Measurements from ENCODE around the gene EGR2. TPM values are rescaled to one million over a fixed set of nuclear protein-coding genes. Genes with fewer than 3 reads are reported as not detected.

Gene EGR2
- total RNA-seq, 2 donors from 2014 or later = 3.1 to 4.8 TPM

GRCh38 chr10:62769574-62770242 is 46.5 kb downstream of the EGR2 start:
- no peak for ATAC-seq
- no peaks in the 10 kb centered on the region for H3K9me3 ChIP-seq (ENCODE audit: control insufficient read depth, low read length, poor library complexity, severe bottlenecking)
- Mint-ChIP-seq H3K27ac (no peak overlapping the region), H3K27me3 (peaks cover 12% of the 10 kb centered on the region), H3K36me3 (ENCODE audit: low read depth) (no peaks in the 10 kb centered on the region), H3K4me3 (no peak overlapping the region), H3K4me1 (peaks cover 12% of the 10 kb centered on the region)
- DNase-seq = no peak

- H3K4me1 Mint-ChIP-seq = peaks cover 9% of the 10 kb centered on the region
- DNase-seq (no peak), ATAC-seq (no peak)
- no peaks in the 10 kb centered on the region for H3K36me3 Mint-ChIP-seq (ENCODE audit: low read depth)
- H3K27ac Mint-ChIP-seq = no peak overlapping the region
- H3K4me3 Mint-ChIP-seq = no peak overlapping the region
- no peaks in the 10 kb centered on the region for H3K9me3 ChIP-seq (ENCODE audit: control insufficient read depth, low read length, poor library complexity, severe bottlenecking)
- no peaks in the 10 kb centered on the region for H3K27me3 Mint-ChIP-seq
Observed at GRCh38 chr10:62766386-62766785, 49.8 kb downstream of the EGR2 start.

- ATAC-seq (no peak), DNase-seq (no peak)
- no peaks in the 10 kb centered on the region for H3K9me3 ChIP-seq (ENCODE audit: control insufficient read depth, low read length, poor library complexity, severe bottlenecking)
- Mint-ChIP-seq H3K27me3 (no peaks in the 10 kb centered on the region), H3K4me3 (no peak overlapping the region), H3K36me3 (ENCODE audit: low read depth) (no peaks in the 10 kb centered on the region), H3K27ac (no peak overlapping the region), H3K4me1 (peaks cover 9% of the 10 kb centered on the region)
Observed at GRCh38 chr10:62765726-62766125, 50.4 kb downstream of the EGR2 start.

DNA sequence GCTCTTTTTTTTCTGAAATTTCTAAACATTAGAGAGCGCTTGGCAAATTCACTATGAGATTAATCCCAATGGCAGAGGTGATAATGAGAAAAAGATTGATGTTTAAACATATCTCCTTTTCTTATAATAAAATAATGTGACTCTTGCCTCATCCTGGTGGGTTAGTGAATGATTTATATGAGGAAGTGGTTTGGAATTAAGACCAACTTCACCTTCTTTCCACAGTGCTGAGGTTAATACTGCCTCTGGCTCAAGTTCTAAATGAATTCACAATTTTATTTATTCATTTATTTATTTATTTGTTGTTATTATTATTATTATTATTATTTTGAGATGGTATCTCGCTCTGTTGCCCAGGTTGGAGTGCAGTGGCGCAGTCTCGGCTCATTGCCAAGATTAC is 52.2 kb downstream of the EGR2 start:
- H3K4me3 Mint-ChIP-seq = no peak overlapping the region
- ATAC-seq (no peak), DNase-seq (no peak)
- peaks cover 9% of the 10 kb centered on the region for H3K4me1 Mint-ChIP-seq
- H3K36me3 Mint-ChIP-seq (ENCODE audit: low read depth) = no peaks in the 10 kb centered on the region
- H3K9me3 ChIP-seq (ENCODE audit: control insufficient read depth, low read length, poor library complexity, severe bottlenecking) = no peaks in the 10 kb centered on the region
- no peaks in the 10 kb centered on the region for H3K27me3 Mint-ChIP-seq
- no peak overlapping the region for H3K27ac Mint-ChIP-seq

DNA sequence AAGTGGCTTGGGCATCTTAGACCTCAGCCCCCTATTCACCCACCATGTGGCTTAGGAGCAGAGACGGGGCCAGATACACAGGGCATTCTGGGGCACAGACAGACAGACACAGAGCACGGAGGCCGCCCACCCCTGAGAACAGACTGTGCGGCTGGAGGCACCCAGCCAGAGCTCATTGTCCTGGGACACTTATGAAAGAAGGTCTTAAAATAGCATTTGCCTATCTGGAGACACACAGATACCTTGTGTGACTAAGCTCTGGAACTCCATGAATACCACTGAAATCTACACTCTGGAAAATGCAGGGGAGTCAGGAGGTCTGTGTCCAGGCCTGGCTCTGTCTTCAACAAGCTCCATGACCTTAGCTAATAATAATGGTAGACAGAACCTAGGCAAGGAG is 53.0 kb downstream of the EGR2 start:
- no peaks in the 10 kb centered on the region for H3K36me3 Mint-ChIP-seq (ENCODE audit: low read depth)
- no peaks in the 10 kb centered on the region for H3K9me3 ChIP-seq (ENCODE audit: control insufficient read depth, low read length, poor library complexity, severe bottlenecking)
- H3K27ac Mint-ChIP-seq = peak overlapping the region; percentile 14
- peaks cover 9% of the 10 kb centered on the region for H3K4me1 Mint-ChIP-seq
- DNase-seq (no peak), ATAC-seq (no peak)
- no peak overlapping the region for H3K4me3 Mint-ChIP-seq
- no peaks in the 10 kb centered on the region for H3K27me3 Mint-ChIP-seq

Other genes with a start within 250 kb of the EGR2 start
- 10 to 100 TPM in 1 of 2 donors, 1 to 10 TPM in 1; 10.0 to 11.2 TPM for gene ADO, start 11.6 kb downstream of the EGR2 start, total RNA-seq

Data from T-helper 17 cell (primary cell).